GM19035 (cell line): ENCODE measurements around the gene NAPB.
"Not testable (repeated sequence)": the region's sequence is repeated elsewhere in the genome, so short reads cannot be mapped to it uniquely, and the experiment has no call there.

ENCODE experiments used
- ATAC-seq: cut with Tn5 transposase; IDR thresholded peaks from one replicate; pipeline ENCODE4 v1.9.1; 2021; ENCODE audit not compliant: unreplicated experiment

NAPB gene

DNA sequence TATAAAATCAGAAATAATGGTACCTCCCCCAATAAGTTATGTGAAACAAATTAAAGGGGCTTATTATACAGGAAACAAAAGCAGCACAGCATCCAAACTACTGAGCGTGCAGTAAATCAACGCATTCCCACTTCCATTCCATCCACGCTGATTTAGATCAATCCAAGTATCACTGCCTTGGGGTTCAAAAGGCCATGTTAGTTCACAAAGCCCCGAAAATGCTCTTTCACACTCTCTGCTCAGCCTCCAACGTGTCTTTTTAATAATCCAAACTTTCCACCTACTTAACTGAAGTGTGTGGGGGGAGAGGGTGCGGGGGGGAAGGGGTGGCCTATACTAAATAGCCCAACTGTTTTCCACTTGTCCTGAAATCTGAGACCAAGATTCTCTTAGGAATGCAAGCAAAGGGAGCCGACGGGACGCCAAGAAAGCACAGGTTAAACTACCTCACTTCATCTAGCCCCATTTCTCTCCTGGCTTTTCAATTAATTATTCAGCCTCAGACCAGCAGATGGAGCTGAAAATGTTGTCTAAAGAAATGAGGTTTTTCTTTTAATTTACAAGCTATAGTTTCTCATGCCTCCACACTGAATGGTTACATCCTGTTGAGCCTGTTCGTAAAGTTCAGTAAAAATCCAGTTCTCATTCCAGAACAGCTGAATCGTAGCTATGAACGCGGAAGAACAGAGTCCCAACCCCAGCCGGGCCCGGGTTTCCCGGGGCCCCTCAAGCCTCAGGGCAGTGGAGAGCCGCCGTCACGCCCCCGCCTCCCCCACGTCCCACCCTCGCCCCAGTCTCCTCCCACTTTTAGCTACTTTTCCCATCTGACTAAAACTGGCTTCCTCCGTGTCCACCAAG, 71.7 kb downstream of the NAPB start:
- ATAC-seq = peak; percentile 33

DNA sequence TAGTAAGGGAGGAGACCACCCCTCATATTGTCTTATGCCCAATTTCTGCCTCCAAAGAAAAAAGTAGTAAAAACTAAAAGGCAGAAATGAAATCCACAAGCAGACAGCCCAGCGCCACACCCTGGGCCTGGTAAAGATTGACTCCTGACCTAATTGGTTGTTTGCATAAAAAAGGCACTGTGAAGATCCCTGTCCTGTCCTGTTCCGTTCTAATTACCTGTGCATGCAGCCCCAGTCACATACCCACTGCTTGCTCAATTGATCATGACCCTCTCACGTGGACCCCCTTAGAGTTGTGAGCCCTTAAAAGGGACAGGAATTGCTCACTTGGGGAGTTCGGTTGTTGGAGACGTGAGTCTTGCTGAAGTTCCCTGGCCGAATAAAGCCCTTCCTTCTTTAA, 72.8 kb downstream of the NAPB start:
- ATAC-seq = not testable (repeated sequence)

DNA sequence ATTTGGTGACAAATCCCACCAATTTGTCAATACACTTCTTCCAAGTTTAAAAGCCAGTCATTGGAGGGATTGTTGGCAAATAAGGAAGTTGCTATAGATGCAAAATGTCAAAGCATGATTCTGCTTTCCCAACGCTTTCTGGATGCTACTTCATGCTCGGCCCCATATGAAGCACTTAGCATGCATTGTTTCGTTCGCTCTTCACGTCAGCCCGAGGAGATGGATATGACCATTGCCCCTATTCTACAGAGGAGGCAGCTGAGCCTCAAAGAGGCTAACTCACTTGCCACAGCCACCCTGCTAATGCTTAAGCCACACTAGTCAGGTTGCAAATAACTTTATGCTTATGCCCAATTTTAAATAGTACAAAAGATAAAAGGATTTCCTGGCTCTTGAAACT, 73.5 kb downstream of the NAPB start:
- ATAC-seq = no peak

GRCh38 chr20:23346002-23346401, 75.3 kb downstream of the NAPB start:
- no peak for ATAC-seq

DNA sequence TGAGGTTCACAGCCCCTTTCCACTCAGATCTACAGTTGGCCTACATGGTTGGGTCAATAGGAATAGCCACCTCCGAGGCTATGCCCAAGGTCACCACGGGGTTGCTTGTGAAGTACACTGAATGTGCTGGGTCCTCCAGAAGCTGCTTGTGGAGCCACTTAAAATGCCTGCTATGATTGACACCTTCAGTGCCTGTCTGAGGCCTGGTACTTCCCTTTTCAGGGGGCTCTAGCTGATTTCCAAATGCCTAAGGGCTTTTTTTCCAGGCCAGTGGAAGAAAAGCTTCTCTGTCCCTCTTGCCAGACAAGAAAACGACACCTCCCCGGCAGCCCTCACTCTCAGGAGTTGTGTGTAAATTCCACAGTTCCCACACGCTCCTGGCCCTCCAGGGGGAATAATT, 77.0 kb downstream of the NAPB start:
- no peak for ATAC-seq

- ATAC-seq = no peak
Observed at GRCh38 chr20:23343590-23343989, 77.7 kb downstream of the NAPB start.

DNA sequence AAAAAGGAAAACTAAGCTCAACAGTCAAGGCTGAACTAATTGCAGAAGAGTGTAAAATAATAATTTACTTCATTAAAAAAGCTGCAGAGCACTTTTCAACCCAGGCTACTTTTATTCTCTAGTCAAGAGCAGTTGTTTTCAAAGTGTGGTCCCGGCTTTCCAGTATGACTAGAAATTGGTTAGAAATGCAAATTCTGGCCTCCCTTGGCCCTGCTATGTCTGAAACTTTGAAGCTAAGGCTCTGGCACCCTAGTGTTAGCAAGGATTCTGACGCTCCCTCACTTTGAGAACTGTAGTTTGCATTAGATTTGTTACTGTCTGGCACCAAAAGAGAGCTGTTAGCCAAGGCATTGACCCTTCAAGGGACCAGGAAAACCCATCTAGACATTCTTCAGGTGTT, 80.2 kb downstream of the NAPB start:
- ATAC-seq = peak; percentile 71

- no peak for ATAC-seq
Observed at GRCh38 chr20:23340524-23340923, 80.8 kb downstream of the NAPB start.

GRCh38 chr20:23339986-23340385, 81.3 kb downstream of the NAPB start:
- ATAC-seq = no peak

DNA sequence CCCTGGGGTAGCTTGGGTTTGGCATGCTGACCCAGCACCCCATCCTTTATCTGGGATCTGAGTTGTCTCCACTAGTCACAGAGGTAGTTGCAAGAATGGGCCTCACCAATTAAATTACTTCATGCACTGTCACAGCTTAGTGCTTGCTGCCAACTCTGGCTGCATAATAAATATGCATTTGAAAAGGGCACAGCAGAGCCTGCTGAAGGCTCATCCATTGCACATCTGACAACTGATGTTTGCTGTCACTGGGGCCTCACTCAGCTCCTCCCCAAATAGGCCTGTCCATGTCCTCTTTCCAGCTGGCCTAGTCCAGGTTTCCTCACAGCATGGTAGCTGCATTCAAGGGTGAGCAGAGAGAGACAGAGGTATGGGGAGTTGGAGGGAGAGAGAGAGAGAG, 84.0 kb downstream of the NAPB start:
- ATAC-seq = no peak

DNA sequence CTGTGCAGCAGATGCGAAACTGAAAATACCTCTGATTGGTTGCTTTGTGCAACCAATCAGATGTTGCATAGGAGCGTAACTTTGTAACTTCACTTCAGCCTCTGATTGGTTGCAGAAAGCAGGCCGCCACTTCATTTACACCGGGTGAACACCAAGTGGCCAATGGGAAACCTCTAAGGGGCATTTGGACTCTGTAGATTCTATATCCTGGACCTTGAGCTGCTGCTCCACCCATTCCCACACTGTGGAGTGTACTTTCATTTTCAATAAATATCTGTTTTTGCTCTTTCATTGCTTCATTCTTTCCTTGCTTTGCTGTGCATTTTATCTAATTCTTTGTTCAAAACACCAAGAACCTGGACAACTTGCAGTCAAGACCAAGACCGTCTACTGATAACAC, 84.8 kb downstream of the NAPB start:
- ATAC-seq = no peak

- no peak for ATAC-seq
Observed at GRCh38 chr20:23335521-23335920, 85.8 kb downstream of the NAPB start.

DNA sequence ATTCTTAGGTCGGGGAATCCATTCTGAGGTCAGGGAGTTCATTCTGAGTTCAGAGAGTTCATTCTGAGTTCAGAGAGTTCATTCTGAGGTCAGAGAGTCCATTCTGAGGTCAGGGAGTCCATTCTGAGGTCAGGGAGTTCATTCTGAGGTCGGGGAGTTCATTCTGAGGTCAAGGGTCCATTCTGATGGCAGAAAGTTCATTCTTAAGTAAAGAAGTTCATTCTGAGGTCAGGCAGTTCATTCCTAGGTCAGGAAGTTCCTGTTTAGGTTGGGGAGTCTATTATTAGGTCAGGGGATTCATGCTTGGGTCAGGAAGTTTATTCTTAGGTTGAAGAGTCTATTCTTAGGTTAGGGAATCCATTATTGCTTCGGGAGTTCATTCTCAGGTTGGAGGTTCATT, 87.2 kb downstream of the NAPB start:
- no peak for ATAC-seq

GRCh38 chr20:23332467-23332866, 88.8 kb downstream of the NAPB start:
- no peak for ATAC-seq

- ATAC-seq = no peak
Observed at GRCh38 chr20:23331450-23332350, 89.6 kb downstream of the NAPB start.

DNA sequence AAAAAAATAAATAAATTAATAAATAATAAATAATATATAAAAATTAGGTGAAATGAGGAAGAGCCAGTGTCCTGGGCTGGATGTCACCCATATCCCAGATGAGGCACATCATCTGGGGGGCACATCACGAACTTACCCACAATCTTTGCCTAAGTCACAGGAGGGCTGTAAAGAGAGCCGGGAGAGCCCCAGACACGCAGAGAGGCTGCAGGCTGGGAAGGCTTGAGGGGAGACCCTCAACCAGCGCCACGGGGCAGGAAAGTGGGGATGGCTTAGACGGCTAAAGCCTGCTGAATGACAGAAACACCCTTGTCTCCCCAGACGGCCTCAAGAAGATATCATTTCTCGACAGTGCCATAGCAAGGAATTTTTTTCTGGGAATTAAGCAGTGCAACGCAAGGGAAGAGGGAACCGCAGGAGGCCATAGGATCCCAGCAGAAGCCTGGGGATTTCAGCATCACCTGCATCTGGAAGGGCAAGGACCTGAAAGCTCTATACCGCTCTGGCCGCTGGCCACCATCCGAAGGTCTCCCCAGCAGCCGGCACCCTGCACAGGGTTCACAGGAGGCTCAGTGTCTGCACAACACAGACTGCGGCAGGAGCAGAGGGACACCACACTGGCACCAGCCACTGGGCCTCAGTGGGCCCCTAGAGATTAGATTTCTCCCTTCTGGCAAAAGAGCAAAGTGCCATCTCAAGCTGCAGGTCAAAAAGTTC, 93.5 kb downstream of the NAPB start:
- no peak for ATAC-seq

DNA sequence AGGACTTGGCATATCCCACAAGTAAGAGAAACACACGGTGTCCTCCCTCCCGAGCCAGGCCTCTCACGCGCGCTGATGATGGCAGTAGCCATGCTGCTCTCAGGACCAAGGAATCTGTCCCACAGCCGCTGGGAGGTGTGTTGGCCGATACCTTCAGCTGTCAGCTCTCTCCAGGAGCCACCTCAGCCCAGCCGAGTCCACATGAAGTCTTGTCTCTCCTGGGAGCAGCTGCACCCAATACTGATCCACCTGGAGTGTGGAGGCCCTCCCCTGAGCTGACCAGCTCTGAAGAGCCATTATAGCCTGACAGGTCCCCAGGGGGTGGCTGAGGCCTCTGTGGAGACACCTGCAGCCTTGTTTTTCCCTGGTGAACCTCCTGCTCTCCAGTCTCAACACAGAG, 94.5 kb downstream of the NAPB start:
- no peak for ATAC-seq

- ATAC-seq = no peak
Observed at GRCh38 chr20:23325107-23325506, 96.2 kb downstream of the NAPB start.
